Airway epithelial cell (primary cell): Measurements from ENCODE around the gene MAP4K5. TPM values are rescaled to one million over a fixed set of nuclear protein-coding genes. Genes with fewer than 3 reads are reported as not detected.

Source experiments
- total RNA-seq: library from RNA; depleted of rRNA; stranded (reverse); fragments of >200 nt; gene quantifications from 2 replicates; pipeline ENCODE4 v1.2.3, GENCODE V29; 2015

MAP4K5 gene
- total RNA-seq = 55.6 and 78.0 TPM in 2 replicates

DNA sequence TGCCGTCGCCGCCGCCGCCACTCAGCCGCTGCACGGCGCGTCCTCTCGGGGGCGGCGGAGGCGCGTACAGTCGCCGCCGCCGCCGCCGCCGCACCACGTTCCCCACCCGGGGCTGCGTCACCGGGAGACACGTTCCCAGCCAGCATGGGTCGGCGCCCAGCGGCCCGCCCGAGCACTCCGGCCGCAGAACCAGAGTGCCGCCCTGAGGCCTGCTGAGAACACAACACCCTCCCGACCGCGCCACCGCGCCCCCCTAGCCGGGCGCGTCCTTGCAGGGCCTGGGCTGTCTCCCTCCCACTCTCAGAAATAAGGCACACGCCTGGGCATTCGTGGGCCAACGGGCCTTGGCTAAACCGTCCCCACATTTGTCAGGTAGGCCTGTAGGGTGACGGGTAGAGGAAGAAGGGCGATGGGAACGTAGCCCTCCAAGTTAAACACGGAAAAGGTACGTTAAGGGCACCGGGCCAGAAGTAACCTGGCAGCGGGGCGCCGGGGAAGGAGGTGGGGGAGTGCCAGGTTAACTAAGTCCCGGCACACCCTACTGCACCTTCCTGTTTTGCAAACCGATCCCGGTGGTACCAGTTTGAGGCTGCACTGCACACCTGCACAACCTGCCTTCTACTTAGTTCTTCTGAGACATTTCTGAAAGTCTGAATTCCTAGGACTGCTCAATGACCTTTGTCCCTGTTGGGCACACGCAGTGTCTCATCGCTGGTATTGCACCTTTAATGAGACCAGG, at the start of gene MAP4K5:
MAP4K5 (minus strand) TSS at position 68 of the 739 bp plus-strand sequence. CDS start 520 bp downstream, outside the sequence.

DNA sequence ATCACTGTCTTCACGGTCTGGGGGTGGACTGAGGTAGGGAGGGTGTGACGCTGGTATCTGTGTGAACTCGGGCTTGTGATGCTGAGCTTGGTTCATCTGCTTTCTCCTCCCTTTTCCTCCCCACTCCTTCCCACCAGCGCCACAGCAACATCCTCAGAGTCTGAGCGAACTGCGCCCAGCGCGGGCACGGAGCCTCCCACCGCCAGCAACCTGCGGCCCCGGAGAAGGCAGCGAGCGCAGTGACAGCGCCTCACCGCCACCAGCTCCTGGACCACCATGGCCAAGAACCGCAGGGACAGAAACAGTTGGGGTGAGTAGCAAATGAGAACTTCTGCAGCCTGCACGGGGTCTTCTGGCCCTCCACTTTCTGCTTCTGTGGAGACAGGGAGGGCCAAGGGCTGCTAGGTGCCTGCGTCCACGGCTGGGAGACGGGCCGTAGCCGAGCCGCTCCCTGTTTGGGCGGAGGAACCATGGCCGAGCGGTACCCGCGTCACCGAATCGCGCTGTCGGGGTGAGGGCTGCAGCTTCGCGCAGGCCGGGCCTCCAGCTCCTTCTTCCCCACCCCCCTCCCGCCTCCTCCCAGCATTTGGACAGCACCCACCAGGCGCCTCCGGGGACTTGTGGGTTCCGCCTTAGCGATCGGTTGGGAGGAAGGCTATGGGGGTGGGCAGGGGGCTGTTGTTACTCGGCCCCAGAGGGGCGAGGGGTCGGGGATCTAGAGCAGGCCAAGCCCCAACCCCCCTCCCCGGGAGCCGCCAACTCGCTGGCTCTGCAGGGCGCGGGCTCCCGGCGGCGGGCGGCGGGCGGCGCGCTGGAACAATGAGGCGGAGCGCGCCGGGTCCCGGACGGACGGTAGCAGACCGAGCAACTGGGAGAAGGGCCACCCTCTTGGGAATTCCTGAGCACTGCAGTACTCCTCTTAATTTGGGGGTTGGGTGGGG, 27.9 kb upstream of the MAP4K5 start, which contains the start of gene ATL1:
ATL1 (plus strand) TSS at position 156 of the 941 bp plus-strand sequence; CDS start at position 277, 121 bp downstream.

DNA sequence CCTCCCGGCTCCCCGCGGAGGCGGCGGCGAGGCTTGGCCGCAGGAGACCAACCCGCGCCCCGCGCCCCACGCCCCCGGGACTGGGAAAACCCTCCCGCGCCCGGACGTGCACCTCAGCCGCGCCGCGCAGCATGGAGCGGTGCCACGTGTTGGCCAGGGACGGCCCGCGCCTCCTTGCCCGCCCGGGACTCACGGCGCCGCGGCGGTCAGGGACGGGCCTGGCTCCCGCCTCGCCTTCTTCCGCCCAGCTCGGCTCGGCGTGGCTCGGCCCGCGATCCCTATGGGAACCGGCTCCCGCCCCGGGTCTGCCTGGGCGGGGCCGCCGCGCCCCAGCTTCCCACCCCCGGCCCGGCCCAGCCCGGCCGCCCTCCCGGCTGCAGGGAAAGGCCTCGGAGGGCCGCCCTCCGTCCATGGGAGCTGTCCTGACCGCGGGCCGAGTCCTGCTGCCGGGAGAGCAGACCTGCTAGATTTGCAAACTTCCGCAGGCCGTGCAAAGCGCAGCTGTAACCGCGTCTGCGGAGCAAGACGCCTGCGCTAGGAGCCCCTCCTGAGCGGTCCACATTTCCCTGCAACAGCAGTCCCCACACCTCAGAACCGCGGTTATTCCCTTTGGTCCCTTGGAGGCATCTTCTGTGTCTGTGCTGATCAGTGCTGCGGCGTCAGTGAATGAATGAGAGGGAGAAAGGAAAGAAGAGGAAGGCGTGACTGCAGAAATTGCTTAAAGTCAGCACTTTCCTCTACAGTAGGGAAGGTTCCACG, 135.6 kb downstream of the MAP4K5 start, which contains the start of gene CDKL1:
CDKL1 (minus strand) TSS at position 251 of the 759 bp plus-strand sequence. CDS start 1,013 bp downstream, outside the sequence.

Other genes starting within 250 kb of the MAP4K5 start
- gene L2HGDH, start 220.3 kb downstream of the MAP4K5 start, total RNA-seq = 5.9 and 8.8 TPM in 2 replicates
- gene DMAC2L, start 220.2 kb downstream of the MAP4K5 start, total RNA-seq = 6.8 and 13.2 TPM in 2 replicates
- 1.5 and 13.7 TPM in 2 replicates for gene CDKL1, start 135.7 kb downstream of the MAP4K5 start, total RNA-seq
- gene ATL1, start 27.6 kb upstream of the MAP4K5 start, total RNA-seq = 1.6 and 2.7 TPM in 2 replicates
- gene SAV1, start 135.7 kb upstream of the MAP4K5 start, total RNA-seq = 11.8 and 16.9 TPM in 2 replicates